GM12874 (cell line): ENCODE data around the gene CDH4.

Source experiments
- TF ChIP-seq, protein P1 (sequence below): IDR thresholded peaks from 2 replicates; pipeline ENCODE4 v1.5.1; 2011; ENCODE audit warnings: low read depth, mild to moderate bottlenecking, control low read depth, low read length, moderate library complexity; ENCODE audit not compliant: insufficient read depth

CDH4 gene

GRCh38 chr20:61331543-61331942 is 79.5 kb downstream of the CDH4 start:
- TF ChIP-seq, protein P1, sequence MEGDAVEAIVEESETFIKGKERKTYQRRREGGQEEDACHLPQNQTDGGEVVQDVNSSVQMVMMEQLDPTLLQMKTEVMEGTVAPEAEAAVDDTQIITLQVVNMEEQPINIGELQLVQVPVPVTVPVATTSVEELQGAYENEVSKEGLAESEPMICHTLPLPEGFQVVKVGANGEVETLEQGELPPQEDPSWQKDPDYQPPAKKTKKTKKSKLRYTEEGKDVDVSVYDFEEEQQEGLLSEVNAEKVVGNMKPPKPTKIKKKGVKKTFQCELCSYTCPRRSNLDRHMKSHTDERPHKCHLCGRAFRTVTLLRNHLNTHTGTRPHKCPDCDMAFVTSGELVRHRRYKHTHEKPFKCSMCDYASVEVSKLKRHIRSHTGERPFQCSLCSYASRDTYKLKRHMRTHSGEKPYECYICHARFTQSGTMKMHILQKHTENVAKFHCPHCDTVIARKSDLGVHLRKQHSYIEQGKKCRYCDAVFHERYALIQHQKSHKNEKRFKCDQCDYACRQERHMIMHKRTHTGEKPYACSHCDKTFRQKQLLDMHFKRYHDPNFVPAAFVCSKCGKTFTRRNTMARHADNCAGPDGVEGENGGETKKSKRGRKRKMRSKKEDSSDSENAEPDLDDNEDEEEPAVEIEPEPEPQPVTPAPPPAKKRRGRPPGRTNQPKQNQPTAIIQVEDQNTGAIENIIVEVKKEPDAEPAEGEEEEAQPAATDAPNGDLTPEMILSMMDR, result no peak

- TF ChIP-seq, protein P1, result no peak
These were observed 80.2 kb downstream of the CDH4 start for GRCh38 chr20:61332016-61332975.

DNA sequence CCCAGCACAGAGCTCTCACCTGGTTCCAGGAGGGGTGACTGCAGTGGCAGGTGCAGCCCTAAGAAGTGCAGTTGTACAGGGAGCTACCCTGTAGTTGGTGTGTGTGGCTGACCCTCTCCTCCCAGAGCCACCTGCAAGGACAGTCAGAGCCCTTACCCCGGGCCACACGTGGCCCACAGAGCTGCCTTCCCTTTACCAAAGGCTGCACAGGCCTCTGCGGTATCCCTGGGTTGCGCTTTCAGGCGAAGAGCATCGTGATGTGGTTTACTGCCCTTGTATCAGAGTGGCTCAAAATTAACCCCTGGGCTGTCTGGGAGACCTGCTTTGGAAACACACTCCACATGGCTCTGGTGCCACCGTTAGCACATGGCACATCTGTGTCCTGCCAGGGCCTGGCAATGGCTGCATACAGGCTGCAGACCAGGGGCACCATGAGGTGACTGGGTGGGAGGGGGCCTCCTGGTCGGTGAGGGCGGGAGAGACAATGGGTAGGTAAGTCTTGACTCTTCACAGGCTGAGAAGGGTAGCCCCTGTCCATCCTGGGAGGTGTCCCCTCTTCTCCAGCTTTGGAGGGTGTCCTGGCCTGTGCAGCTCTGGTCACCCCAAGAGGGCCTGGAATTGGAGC is 81.5 kb downstream of the CDH4 start:
- TF ChIP-seq, protein P1, result no peak

- TF ChIP-seq, protein P1, result no peak
These were observed 88.1 kb downstream of the CDH4 start for GRCh38 chr20:61340157-61340556.

GRCh38 chr20:61341605-61342004 is 89.5 kb downstream of the CDH4 start:
- TF ChIP-seq, protein P1, result no peak

DNA sequence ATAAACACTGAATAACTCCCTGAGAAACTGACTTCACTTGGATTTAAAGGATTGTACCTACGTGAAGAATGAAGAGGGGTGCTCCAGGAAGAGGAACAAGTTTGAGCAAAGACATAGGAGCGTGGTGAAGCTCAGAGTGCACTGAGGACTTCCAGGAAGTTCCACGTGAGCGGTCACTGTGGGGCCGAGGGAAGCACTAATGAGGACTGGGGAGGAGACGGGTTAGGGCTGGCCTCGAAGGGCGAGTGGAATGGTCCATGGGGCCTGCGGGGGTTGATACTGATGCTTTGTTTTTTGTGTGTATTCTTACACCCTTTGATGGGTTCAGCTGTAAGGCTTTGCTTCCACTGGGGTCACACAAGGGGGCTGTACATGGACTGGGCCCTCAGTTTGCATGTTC is 91.9 kb downstream of the CDH4 start:
- TF ChIP-seq, protein P1, result no peak

DNA sequence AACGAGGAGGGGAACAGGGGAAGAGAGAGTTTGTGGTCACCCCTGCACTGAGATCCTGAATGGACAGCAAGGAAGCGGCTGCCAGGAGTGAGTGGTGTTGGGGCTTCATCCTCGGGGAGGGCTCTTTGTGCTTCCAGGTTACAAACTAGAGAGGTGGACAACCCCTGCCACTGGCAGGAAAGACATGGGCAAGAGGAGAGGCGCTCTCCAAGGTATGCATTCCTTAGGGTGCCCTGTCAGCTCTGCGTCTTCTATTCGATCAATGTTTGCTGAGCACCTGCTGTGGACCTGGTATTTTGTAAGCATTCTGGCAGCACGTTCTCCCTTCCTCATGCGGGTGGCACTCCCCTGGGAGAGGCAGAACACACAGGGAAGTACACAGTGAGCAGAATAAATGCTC is 93.6 kb downstream of the CDH4 start:
- TF ChIP-seq, protein P1, result no peak
